ENCODE results near the gene MB21D2.

DNA sequence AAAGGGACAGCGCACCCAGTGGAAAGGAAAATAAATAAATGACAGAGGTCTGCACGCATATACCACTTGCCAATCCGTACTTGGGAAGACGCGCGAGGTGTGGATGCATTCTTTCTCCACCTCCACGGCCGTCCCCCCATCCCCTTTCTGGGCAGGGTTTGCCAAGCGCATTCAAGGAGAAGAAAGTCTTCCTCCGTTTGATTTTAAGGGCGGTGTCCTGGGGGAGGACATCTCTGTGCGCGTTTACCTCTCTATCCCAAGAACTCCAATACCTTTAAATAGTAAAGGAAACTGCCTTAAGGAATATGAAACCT, 576 bp upstream of the MB21D2 start:
- TF ChIP-seq, protein P1, sequence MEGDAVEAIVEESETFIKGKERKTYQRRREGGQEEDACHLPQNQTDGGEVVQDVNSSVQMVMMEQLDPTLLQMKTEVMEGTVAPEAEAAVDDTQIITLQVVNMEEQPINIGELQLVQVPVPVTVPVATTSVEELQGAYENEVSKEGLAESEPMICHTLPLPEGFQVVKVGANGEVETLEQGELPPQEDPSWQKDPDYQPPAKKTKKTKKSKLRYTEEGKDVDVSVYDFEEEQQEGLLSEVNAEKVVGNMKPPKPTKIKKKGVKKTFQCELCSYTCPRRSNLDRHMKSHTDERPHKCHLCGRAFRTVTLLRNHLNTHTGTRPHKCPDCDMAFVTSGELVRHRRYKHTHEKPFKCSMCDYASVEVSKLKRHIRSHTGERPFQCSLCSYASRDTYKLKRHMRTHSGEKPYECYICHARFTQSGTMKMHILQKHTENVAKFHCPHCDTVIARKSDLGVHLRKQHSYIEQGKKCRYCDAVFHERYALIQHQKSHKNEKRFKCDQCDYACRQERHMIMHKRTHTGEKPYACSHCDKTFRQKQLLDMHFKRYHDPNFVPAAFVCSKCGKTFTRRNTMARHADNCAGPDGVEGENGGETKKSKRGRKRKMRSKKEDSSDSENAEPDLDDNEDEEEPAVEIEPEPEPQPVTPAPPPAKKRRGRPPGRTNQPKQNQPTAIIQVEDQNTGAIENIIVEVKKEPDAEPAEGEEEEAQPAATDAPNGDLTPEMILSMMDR (optimal IDR thresholded peaks at IDR 0.05 in 1 of 3, IDR thresholded peaks at IDR 0.05 in 1 of 3, conservative IDR thresholded peaks at IDR 0.05 in 1 of 3; ENCODE audit: extremely low read depth in 1 of 3, insufficient read depth in 2 of 3, low read length in 3 of 3): no peak
- no peak for TF ChIP-seq EZH2 (IDR thresholded peaks at IDR 0.05; ENCODE audit: low read length)
